HuH-7.5 (cell line): Measurements from ENCODE around the gene CDKN2A.
"Not testable (repeated sequence)": the region's sequence is repeated elsewhere in the genome, so short reads cannot be mapped to it uniquely, and the experiment has no call there.

Experiments used
- DNase-seq: peaks from one replicate; pipeline ENCODE4 v3.0.0; 2011; ENCODE audit warnings: low spot score

Gene CDKN2A

GRCh38 chr9:21982391-21982790 is 11.8 kb downstream of the CDKN2A start:
- no peak for DNase-seq

- DNase-seq, result no peak
These were observed 17.8 kb downstream of the CDKN2A start for GRCh38 chr9:21976334-21976875.

GRCh38 chr9:21974722-21975409 is 19.3 kb downstream of the CDKN2A start:
- no peak for DNase-seq

GRCh38 chr9:21974343-21974721 is 19.9 kb downstream of the CDKN2A start:
- no peak for DNase-seq

GRCh38 chr9:21972361-21972760 is 21.8 kb downstream of the CDKN2A start:
- DNase-seq, result no peak

- DNase-seq, result no peak
These were observed 23.2 kb downstream of the CDKN2A start for GRCh38 chr9:21970800-21971640.

GRCh38 chr9:21969951-21970799 is 24.0 kb downstream of the CDKN2A start:
- DNase-seq, result no peak

GRCh38 chr9:21969011-21969940 is 24.9 kb downstream of the CDKN2A start:
- DNase-seq, result no peak

- DNase-seq, result no peak
These were observed 25.7 kb downstream of the CDKN2A start for GRCh38 chr9:21968331-21969010.

GRCh38 chr9:21967702-21968101 is 26.5 kb downstream of the CDKN2A start:
- DNase-seq, result no peak

- no peak for DNase-seq
These were observed 27.0 kb downstream of the CDKN2A start for GRCh38 chr9:21967169-21967568.

GRCh38 chr9:21966140-21966851 is 27.9 kb downstream of the CDKN2A start:
- DNase-seq, result no peak

GRCh38 chr9:21965401-21965951 is 28.7 kb downstream of the CDKN2A start:
- DNase-seq, result peak; percentile 87

GRCh38 chr9:21964925-21965385 is 29.2 kb downstream of the CDKN2A start:
- DNase-seq, result peak; percentile 48

GRCh38 chr9:21961569-21961968 is 32.6 kb downstream of the CDKN2A start:
- DNase-seq, result no peak

GRCh38 chr9:21959268-21959667 is 34.9 kb downstream of the CDKN2A start:
- not testable (repeated sequence) for DNase-seq

- no peak for DNase-seq
These were observed 35.4 kb downstream of the CDKN2A start for GRCh38 chr9:21958833-21959232.

GRCh38 chr9:21945606-21946005 is 48.6 kb downstream of the CDKN2A start:
- DNase-seq, result no peak

- DNase-seq, result no peak
These were observed 50.7 kb downstream of the CDKN2A start for GRCh38 chr9:21943464-21943863.
